Endothelial cell of umbilical vein (primary cell): Measurements from ENCODE around the gene IQCE. TPM values are rescaled to one million over a fixed set of nuclear protein-coding genes. Genes with fewer than 3 reads are reported as not detected.

ENCODE experiments used
- BruUV-seq: library from RNA; stranded (reverse); fragments of 400-500 nt; replicated peaks from 2 replicates; lab custom pipeline; 2021; lab: Mats Ljungman, UMichigan
- CTCF ChIA-PET: fragments of 300-600, 350-600 bp; sonication (Branson Sonifier 250); formaldehyde crosslinking; loops from one replicate; lab custom pipeline; 2021; ENCODE audit warnings: antibody characterized with exemption, inconsistent platforms; lab: Charles Lee
- POLR2A ChIA-PET: fragments of 300-600, 350-600 bp; sonication (Branson Sonifier 250); formaldehyde crosslinking; loops from one replicate; lab custom pipeline; 2021; ENCODE audit warnings: antibody characterized with exemption, inconsistent platforms; lab: Charles Lee
- DNase-seq: peaks from one replicate; pipeline ENCODE4 v3.0.0-alpha.2; 2011; ENCODE audit warnings: low read depth, low spot score
- FAIRE-seq: peaks from 2 replicates; lab custom pipeline; 2011; peaks lifted over from hg19 to GRCh38; lab: Jason Lieb, UNC
- H2AFZ ChIP-seq: 2 replicates; pipeline ENCODE4 v1.6.0; 2012; ENCODE audit warnings: low read depth, low read length, control low read depth, inconsistent platforms
- H3K27ac ChIP-seq: 2 replicates; pipeline ENCODE4 v1.5.1; 2011; ENCODE audit warnings: low read depth, mild to moderate bottlenecking, control low read depth, low read length, moderate library complexity; ENCODE audit not compliant: insufficient read depth
- H3K27me3 ChIP-seq, 2 experiments: 2 replicates each; pipeline versions ENCODE4 v1.6.0 to v1.6.1; 2011; ENCODE audit warnings: low read length in 2 of 2, mixed read lengths in 1 of 2; ENCODE audit not compliant: control insufficient read depth in 2 of 2, insufficient read depth in 2 of 2
- H3K36me3 ChIP-seq, 2 experiments: 2 replicates in 1 of 2; 3 replicates in 1 of 2; pipeline ENCODE4 v1.5.1; 2011; ENCODE audit warnings: low read length in 2 of 2, mild to moderate bottlenecking in 1 of 2, moderate library complexity in 1 of 2; ENCODE audit not compliant: control insufficient read depth in 2 of 2, insufficient read depth in 2 of 2; ENCODE audit errors: extremely low read depth in 1 of 2
- H3K4me1 ChIP-seq: 3 replicates; pipeline ENCODE4 v1.5.1; 2011; ENCODE audit warnings: mild to moderate bottlenecking, low read length; ENCODE audit not compliant: control insufficient read depth, insufficient read depth; ENCODE audit errors: extremely low read depth
- H3K4me2 ChIP-seq: 2 replicates; pipeline ENCODE4 v1.6.1; 2011; ENCODE audit warnings: low read length, control low read depth, mixed read lengths; ENCODE audit not compliant: insufficient read depth
- H3K4me3 ChIP-seq, 3 experiments: fragments of 200-600 bp in 1 of 3; sonication (generic), shearing (Covaris generic) in 1 of 3; replicated peaks in 1 of 3; 2 replicates each; pipeline ENCODE4 v1.5.1; 2011 to 2016; ENCODE audit warnings: control low read depth in 3 of 3, low read length in 3 of 3, mild to moderate bottlenecking in 2 of 3, inconsistent platforms in 1 of 3, low read depth in 1 of 3, moderate library complexity in 1 of 3; ENCODE audit not compliant: insufficient read depth in 1 of 3
- H3K79me2 ChIP-seq: 2 replicates; pipeline ENCODE4 v1.6.0; 2012; ENCODE audit warnings: low read length, inconsistent platforms; ENCODE audit not compliant: control insufficient read depth, insufficient read depth
- H3K9ac ChIP-seq: replicated peaks from 2 replicates; pipeline ENCODE3; 2011; ENCODE audit warnings: low read length, control low read depth; ENCODE audit not compliant: insufficient read depth; ENCODE audit errors: extremely low read depth
- H3K9me1 ChIP-seq: replicated peaks from 3 replicates; pipeline ENCODE4 v1.6.0; 2011; ENCODE audit warnings: mild to moderate bottlenecking, low read length; ENCODE audit not compliant: control insufficient read depth, insufficient read depth; ENCODE audit errors: extremely low read depth
- H3K9me3 ChIP-seq: replicated peaks from 2 replicates; pipeline ENCODE4 v1.5.1; 2012; ENCODE audit warnings: low read length, inconsistent platforms; ENCODE audit not compliant: control insufficient read depth, insufficient read depth
- H4K20me1 ChIP-seq: replicated peaks from 2 replicates; pipeline ENCODE3; 2011; ENCODE audit warnings: mild to moderate bottlenecking, low read length; ENCODE audit not compliant: control insufficient read depth, insufficient read depth; ENCODE audit errors: extremely low read depth
- CTCF ChIP-seq, 2 donors: IDR thresholded peaks; 1 replicate in 1 of 2; 2 replicates in 1 of 2; pipeline ENCODE4 v1.5.1; 2011; ENCODE audit warnings: low read length in 2 of 2, mild to moderate bottlenecking in 2 of 2, moderate library complexity in 2 of 2, control low read depth in 1 of 2, inconsistent platforms in 1 of 2, low read depth in 1 of 2; ENCODE audit not compliant: insufficient read depth in 1 of 2; ENCODE audit errors: extremely low read depth in 1 of 2
- GATA2 ChIP-seq: IDR thresholded peaks from 2 replicates; pipeline ENCODE4 v1.7.0; 2011; ENCODE audit warnings: low read depth, mild to moderate bottlenecking, moderate library complexity, mixed read lengths, low read length; ENCODE audit not compliant: insufficient read length, insufficient read depth
- dilution Hi-C: fragments of 300-500 bp; cut with MboI; formaldehyde crosslinking; loops from one replicate; pipeline ENCODE4 v1.15.0; 2019; ENCODE audit warnings: low sequenced_read_pairs; ENCODE audit not compliant: extremely low pct_ligation_motif_present
- intact Hi-C: fragments of 100-400 bp; cut with micrococcal nuclease; formaldehyde crosslinking; loops from one replicate; pipeline ENCODE4 v1.10.0; 2022
- polyA plus RNA-seq, 4 experiments: library from polyadenylated mRNA; depleted of rRNA in 3 of 4; stranded (reverse) in 3 of 4; unstranded in 1 of 4; fragments of >200 nt; gene quantifications; 2 replicates each; pipeline versions ENCODE4 v1.2.1 to v1.2.3, GENCODE V29; 2011 to 2012; ENCODE audit warnings: missing spikeins in 1 of 4
- total RNA-seq: library from RNA; stranded (reverse); gene quantifications from 2 replicates; pipeline ENCODE4 v1.2.3, GENCODE V29; 2021

Gene IQCE
- total and polyA plus RNA-seq, 2 donors (not counting 3 experiments of a cell fraction or from before 2014, with no cell fraction given), result 4.9 to 14.5 TPM

- peaks cover 14% of the 10 kb centered on the region for H3K4me1 ChIP-seq
- FAIRE-seq (no peak), DNase-seq (no peak)
- peaks cover 2 to 34% of the 10 kb centered on the region in 2 experiments for H3K36me3 ChIP-seq
- H2AFZ ChIP-seq, result no peak overlapping the region
- POLR2A ChIA-PET, result no interaction called here
- dilution Hi-C loops (no loop called here), intact Hi-C loops (loop anchor here (2.0 to 5.0 kb wide), 4 partner anchors 21 to 184 kb away; partner anchors contain the start of genes BRAT1, GRIFIN and IQCE)
- CTCF ChIA-PET, result interaction anchor here (0.8 to 1.1 kb wide), 3 partner anchors 9 to 56 kb away, joined by 4 to 5 read pairs (median 4); no protein-coding TSS in a partner anchor
- H3K79me2 ChIP-seq, result no peaks in the 10 kb centered on the region
- H3K9ac ChIP-seq, result no peak overlapping the region
- TF ChIP-seq GATA2 (no peak), CTCF (IDR thresholded peaks at IDR 0.05; ENCODE audit: extremely low read depth in 1 of 2, insufficient read depth in 1 of 2, low read depth in 1 of 2, low read length in 2 of 2) (peak in 1 of 2 donors; percentile 2)
- H4K20me1 ChIP-seq, result no peaks in the 10 kb centered on the region
- H3K27me3 ChIP-seq, result no peaks in the 10 kb centered on the region
- H3K27ac ChIP-seq, result no peak overlapping the region
- no peak overlapping the region for H3K4me3 ChIP-seq
- no TSS peak for BruUV-seq
- no peaks in the 10 kb centered on the region for H3K9me3 ChIP-seq
- no peak overlapping the region for H3K4me2 ChIP-seq
- no peaks in the 10 kb centered on the region for H3K9me1 ChIP-seq
Observed at GRCh38 chr7:2661602-2662272, 103.0 kb downstream of the IQCE start.
